Right forelimb (tissue), 1 donor: ENCODE results near the gene CD93.

Experiments
- DNase-seq: peaks from one replicate; pipeline ENCODE4 v3.0.0-alpha.2; 2018

Gene CD93

DNA sequence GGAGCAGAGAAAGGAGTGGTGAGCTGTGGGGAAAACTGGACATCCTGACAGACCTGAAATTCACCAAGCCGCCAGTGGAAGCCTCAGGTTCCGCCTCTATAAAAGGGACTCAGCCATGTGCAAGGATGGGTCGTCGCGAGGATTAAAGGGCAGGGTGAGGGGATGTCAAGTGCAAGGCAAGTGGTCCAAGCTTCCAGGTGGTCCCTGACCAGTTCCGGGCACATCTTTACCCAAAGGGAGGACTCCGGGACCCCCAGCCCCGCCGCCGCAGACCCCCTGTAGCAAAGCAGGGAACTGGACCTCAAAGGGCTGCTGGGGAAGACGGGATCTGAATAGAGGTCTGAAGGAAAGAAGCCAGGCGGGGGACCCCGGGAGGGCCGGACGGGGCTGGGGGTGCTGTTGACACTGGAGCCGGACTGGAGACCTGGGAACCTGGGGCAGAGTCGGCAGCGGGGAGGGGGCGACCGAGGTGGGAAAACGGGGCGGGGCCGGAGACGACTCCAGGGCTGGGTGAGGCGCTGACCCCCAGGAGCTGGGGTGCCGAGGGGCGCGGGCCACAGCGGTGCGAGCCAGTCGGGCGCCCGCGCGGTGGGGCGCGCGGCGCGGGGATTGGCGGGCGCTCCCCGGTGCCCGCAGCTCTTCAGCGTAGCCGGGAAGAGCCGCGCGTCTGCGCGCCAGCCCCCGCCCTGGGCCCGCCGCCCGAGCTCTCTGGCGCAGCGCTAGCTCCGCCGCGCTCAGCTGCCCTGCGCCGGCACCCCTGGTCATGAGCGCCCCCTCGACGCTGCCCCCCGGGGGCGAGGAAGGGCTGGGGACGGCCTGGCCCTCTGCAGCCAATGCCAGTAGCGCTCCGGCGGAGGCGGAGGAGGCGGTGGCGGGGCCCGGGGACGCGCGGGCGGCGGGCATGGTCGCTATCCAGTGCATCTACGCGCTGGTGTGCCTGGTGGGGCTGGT lies 51.1 kb downstream of the CD93 start, which contains the start of gene SSTR4:
SSTR4 (plus strand) TSS at position 592 of the 951 bp plus-strand sequence; CDS start at position 764, 172 bp downstream.
- DNase-seq = no peak

DNA sequence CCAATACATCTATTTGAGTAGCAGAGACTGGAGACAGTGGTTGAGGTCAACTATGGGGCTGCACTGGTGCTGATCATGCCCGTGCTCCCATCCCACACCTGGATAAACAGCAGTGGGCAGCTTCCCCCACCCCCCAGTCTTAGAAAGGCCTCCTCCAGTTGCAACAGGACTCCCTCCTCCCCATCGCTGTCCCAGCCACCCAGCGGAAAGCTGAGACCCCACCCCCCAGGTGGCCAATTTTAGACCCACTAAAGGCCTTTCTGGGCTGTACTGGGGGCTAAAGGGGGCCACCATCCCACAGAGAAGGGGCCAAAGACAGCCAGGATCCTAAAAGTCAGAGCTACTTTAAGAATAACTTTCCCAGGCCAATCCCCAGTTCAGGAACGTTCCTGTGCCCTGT lies 52.2 kb downstream of the CD93 start:
- no peak for DNase-seq

DNA sequence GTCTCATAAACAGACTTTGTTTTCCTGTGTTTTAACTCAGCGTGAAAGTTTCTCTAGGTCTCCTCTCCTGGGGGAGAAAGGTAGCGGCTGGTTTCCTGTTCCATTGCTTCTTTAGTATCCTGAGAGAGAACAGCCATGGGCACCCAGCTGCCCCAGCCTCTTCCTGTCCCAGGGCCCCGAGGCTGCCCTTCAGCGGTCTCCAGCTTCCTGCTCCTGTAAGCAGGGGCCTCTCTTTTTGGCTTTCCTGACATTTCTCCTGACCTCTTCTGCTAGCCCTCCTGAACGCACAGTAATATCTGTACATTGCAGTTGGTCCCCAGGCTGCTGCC lies 53.4 kb downstream of the CD93 start:
- DNase-seq = no peak

- DNase-seq = no peak
These were observed 53.9 kb downstream of the CD93 start for GRCh38 chr20:23032056-23032749.

DNA sequence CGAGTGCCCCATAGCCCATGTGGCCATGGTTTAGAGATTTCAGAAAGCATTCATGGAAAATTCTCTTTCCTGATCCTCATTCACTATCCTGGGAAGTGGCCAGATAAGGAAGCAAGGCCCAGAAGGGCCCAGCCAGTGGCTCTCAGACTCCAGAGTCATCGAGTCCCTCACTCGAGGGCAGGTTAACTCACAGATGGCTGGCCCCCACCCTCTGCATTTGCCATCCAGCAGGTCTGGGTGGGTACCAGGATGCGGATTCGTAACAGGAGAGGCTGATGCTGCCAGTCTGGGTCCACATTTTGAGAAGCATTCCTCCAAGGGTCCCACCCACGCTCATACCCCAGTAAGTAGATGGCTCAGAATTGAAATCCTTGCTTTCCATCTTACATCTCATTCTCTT lies 54.8 kb downstream of the CD93 start:
- no peak for DNase-seq
